T-helper 17 cell (primary cell): ENCODE results near the gene SLC38A7. TPM values are rescaled to one million over a fixed set of nuclear protein-coding genes. Genes with fewer than 3 reads are reported as not detected.
"Not testable (repeated sequence)": the region's sequence is repeated elsewhere in the genome, so short reads cannot be mapped to it uniquely, and the experiment has no call there.

Experiments
- ATAC-seq: fragments of 150-1000 bp; cut with Tn5 transposase; 2 replicates; pipeline ENCODE4 v1.10.0; 2021; ENCODE audit warnings: mild to moderate bottlenecking, moderate library complexity
- DNase-seq, 3 donors: peaks; one replicate each; pipeline versions ENCODE4 v3.0.0 to v3.0.0-alpha.2; 2020 to 2021
- H3K9me3 ChIP-seq: one replicate; pipeline ENCODE4 v1.7.0; 2013; ENCODE audit warnings: low read length, mild to moderate bottlenecking; ENCODE audit not compliant: control insufficient read depth, poor library complexity, severe bottlenecking
- H3K27ac Mint-ChIP-seq: one replicate; pipeline ENCODE4 v1.8.0; 2022; ENCODE audit warnings: mild to moderate bottlenecking, moderate library complexity, mixed read lengths
- H3K27me3 Mint-ChIP-seq: one replicate; pipeline ENCODE4 v1.8.0; 2022; ENCODE audit warnings: mixed read lengths
- H3K36me3 Mint-ChIP-seq: one replicate; pipeline ENCODE4 v1.8.0; 2022; ENCODE audit warnings: low read depth, mixed read lengths
- H3K4me1 Mint-ChIP-seq: one replicate; pipeline ENCODE4 v1.8.0; 2022; ENCODE audit warnings: mild to moderate bottlenecking, mixed read lengths
- H3K4me3 Mint-ChIP-seq: one replicate; pipeline ENCODE4 v1.8.0; 2022; ENCODE audit warnings: mild to moderate bottlenecking, moderate library complexity, mixed read lengths
- total RNA-seq, 4 donors: library from RNA in 2 of 4; stranded (reverse) in 2 of 4; gene quantifications; one replicate each; pipeline ENCODE4 v1.2.3 and lab custom pipeline; 2022 to 2026

Gene SLC38A7
- total RNA-seq, 2 donors from 2014 or later: 7.6 to 9.2 TPM

GRCh38 chr16:58661199-58661830 is 23.3 kb downstream of the SLC38A7 start:
- Mint-ChIP-seq H3K4me1 (peaks cover 2% of the 10 kb centered on the region), H3K27me3 (no peaks in the 10 kb centered on the region), H3K36me3 (no peaks in the 10 kb centered on the region), H3K4me3 (no peak overlapping the region), H3K27ac (no peak overlapping the region)
- peak; percentile 55 for ATAC-seq
- DNase-seq: no peak
- no peaks in the 10 kb centered on the region for H3K9me3 ChIP-seq

DNA sequence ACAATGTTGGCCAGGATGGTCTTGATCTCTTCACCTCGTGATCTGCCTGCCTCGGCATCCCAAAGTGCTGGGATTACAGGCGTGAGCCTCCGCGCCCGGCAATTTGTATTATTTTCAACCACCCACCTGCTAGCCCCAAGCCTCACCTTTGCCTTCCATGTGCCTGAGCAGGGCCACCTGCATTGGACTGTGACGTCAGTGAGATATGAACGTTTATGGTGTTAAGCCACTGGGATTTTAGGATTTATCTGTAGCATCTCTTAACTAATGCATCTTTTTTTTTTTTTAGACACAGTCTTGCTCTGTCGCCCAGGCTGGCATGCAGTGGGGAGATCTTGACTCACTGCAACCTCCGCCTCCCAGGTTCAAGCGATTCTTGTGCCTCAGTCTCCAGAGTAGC is 24.7 kb downstream of the SLC38A7 start:
- not testable (repeated sequence) for DNase-seq, ATAC-seq, H3K27me3 Mint-ChIP-seq, H3K4me3 Mint-ChIP-seq, H3K9me3 ChIP-seq, H3K27ac Mint-ChIP-seq, H3K36me3 Mint-ChIP-seq, H3K4me1 Mint-ChIP-seq

- no peaks in the 10 kb centered on the region for H3K9me3 ChIP-seq
- H3K4me1 Mint-ChIP-seq: peaks cover 2% of the 10 kb centered on the region
- H3K27ac Mint-ChIP-seq: no peak overlapping the region
- ATAC-seq (no peak), DNase-seq (no peak)
- H3K27me3 Mint-ChIP-seq: peaks cover 7% of the 10 kb centered on the region
- no peak overlapping the region for H3K4me3 Mint-ChIP-seq
- no peaks in the 10 kb centered on the region for H3K36me3 Mint-ChIP-seq
These were observed 25.8 kb downstream of the SLC38A7 start for GRCh38 chr16:58658796-58659211.

DNA sequence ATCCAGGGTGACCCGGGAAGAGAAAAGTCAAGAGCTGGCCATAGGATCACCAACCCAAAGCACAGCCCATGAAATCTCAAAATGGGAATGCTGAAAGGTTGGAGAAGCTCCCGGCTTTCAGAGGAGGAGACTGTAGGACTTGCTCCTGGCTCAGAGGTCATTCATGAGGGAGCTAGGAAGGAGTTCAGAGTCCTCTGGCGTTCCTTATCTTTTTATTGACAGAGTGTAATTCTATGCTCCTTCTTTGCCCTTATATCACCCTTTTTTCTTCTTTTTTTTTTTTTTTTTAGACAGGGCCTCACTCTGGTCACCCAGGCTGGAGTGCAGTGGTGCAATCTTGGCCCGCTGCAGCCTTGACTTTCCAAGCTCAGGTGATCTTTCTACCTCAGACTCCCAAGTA is 27.7 kb downstream of the SLC38A7 start:
- Mint-ChIP-seq H3K4me3 (no peak overlapping the region), H3K27ac (no peak overlapping the region), H3K27me3 (peaks cover 7% of the 10 kb centered on the region), H3K36me3 (no peaks in the 10 kb centered on the region), H3K4me1 (peaks cover 2% of the 10 kb centered on the region)
- no peaks in the 10 kb centered on the region for H3K9me3 ChIP-seq
- no peak for ATAC-seq
- no peak for DNase-seq

- no peaks in the 10 kb centered on the region for H3K36me3 Mint-ChIP-seq
- peaks cover 7% of the 10 kb centered on the region for H3K27me3 Mint-ChIP-seq
These were observed 29.4 kb downstream of the SLC38A7 start for GRCh38 chr16:58655215-58655596.

DNA sequence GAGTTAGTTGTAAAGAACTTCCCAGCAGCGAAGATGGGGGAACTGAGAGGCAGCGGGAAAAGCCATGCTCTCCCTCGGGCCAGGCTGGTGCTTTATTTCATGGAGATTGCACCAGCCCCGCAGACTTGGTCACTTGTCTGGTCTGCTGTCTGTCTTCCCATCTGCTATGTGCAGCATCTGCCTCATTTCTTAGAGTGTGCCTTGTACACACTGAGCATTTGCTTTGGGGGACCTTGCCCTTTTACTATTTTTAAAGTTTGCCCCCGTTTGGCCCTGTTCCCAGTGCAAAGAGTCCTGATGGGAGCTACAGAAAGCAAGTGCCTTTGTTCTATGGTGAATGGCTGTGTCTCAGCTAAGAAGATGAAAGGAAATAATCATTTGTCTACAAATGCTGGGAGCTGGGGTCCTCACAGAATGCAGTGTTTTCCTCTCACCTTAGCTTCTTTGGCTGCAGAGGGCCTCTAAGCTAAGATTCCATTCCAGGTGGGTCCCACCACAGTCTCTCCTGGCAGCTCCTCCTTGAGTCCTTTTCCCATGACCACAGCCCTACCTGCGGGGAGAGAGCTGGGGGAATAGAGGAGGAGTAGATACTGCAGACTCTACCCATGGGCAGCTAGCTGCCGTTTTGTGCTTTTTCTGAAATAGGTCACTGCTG is 29.9 kb downstream of the SLC38A7 start:
- Mint-ChIP-seq H3K4me1 (peaks cover 2% of the 10 kb centered on the region), H3K27me3 (peaks cover 7% of the 10 kb centered on the region), H3K36me3 (no peaks in the 10 kb centered on the region), H3K27ac (no peak overlapping the region), H3K4me3 (no peak overlapping the region)
- no peaks in the 10 kb centered on the region for H3K9me3 ChIP-seq
- ATAC-seq: no peak
- no peak for DNase-seq

More at GRCh38 chr16:58655215-58655596, 29.4 kb downstream of the SLC38A7 start:
- Mint-ChIP-seq H3K4me3 (no peak overlapping the region), H3K27ac (no peak overlapping the region), H3K4me1 (peaks cover 2% of the 10 kb centered on the region)
- DNase-seq (no peak), ATAC-seq (no peak)
- H3K9me3 ChIP-seq: no peaks in the 10 kb centered on the region

GRCh38 chr16:58652741-58653140 is 31.8 kb downstream of the SLC38A7 start:
- DNase-seq: no peak
- ATAC-seq: no peak
- H3K27ac Mint-ChIP-seq: no peak overlapping the region
- peaks cover 7% of the 10 kb centered on the region for H3K27me3 Mint-ChIP-seq
- no peaks in the 10 kb centered on the region for H3K4me1 Mint-ChIP-seq
- H3K9me3 ChIP-seq: no peaks in the 10 kb centered on the region
- no peak overlapping the region for H3K4me3 Mint-ChIP-seq
- H3K36me3 Mint-ChIP-seq: no peaks in the 10 kb centered on the region

DNA sequence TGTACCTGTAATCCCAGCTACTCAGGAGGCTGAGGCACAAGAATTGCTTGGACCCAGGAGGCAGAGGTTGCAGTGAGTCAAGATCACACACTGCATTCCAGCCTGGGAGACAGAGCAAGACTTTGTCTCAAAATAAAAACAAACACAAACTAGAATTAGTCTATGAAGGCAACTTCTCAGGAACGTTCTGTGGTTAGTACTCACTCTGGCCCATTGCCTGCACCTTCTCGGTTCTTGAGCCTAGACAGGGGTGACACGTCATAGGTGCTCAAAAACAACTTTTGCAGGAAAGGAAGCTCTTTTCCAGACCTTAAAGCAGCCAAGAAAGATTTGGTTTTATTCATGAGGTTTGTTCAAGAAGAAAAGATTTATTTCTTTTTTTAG is 32.6 kb downstream of the SLC38A7 start:
- Mint-ChIP-seq H3K27me3 (peaks cover 7% of the 10 kb centered on the region), H3K4me3 (no peak overlapping the region), H3K4me1 (no peaks in the 10 kb centered on the region), H3K27ac (no peak overlapping the region), H3K36me3 (no peaks in the 10 kb centered on the region)
- ATAC-seq: no peak
- no peak for DNase-seq
- H3K9me3 ChIP-seq: no peaks in the 10 kb centered on the region

DNA sequence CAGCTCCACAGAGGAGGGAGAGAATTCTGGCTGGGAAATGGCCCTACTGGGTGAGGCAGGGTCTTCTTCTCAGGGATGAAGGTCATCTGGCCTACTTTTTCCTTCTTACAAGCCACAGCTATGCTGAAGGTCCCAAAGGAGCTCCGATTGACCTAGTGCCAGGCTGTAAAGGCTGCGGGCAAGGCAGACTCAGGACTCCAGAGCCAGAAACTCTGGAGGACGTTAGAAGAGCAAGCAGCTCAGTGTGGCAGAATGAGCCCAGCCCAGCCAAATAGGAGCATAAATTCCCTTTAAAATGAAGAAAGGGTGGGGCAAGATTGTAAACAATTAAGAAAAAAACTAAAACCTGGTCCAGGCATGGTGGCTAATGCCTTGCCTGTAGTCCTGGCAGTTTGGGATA is 34.9 kb downstream of the SLC38A7 start:
- ATAC-seq (no peak), DNase-seq (no peak)
- H3K27ac Mint-ChIP-seq: no peak overlapping the region
- H3K27me3 Mint-ChIP-seq: peaks cover 7% of the 10 kb centered on the region
- H3K4me1 Mint-ChIP-seq: no peaks in the 10 kb centered on the region
- no peaks in the 10 kb centered on the region for H3K9me3 ChIP-seq
- peaks cover 3% of the 10 kb centered on the region for H3K36me3 Mint-ChIP-seq
- no peak overlapping the region for H3K4me3 Mint-ChIP-seq

GRCh38 chr16:58647107-58647506 is 37.5 kb downstream of the SLC38A7 start:
- ATAC-seq (no peak), DNase-seq (no peak)
- Mint-ChIP-seq H3K27me3 (no peaks in the 10 kb centered on the region), H3K4me3 (no peak overlapping the region), H3K27ac (no peak overlapping the region), H3K4me1 (no peaks in the 10 kb centered on the region), H3K36me3 (peaks cover 3% of the 10 kb centered on the region)
- H3K9me3 ChIP-seq: no peaks in the 10 kb centered on the region

DNA sequence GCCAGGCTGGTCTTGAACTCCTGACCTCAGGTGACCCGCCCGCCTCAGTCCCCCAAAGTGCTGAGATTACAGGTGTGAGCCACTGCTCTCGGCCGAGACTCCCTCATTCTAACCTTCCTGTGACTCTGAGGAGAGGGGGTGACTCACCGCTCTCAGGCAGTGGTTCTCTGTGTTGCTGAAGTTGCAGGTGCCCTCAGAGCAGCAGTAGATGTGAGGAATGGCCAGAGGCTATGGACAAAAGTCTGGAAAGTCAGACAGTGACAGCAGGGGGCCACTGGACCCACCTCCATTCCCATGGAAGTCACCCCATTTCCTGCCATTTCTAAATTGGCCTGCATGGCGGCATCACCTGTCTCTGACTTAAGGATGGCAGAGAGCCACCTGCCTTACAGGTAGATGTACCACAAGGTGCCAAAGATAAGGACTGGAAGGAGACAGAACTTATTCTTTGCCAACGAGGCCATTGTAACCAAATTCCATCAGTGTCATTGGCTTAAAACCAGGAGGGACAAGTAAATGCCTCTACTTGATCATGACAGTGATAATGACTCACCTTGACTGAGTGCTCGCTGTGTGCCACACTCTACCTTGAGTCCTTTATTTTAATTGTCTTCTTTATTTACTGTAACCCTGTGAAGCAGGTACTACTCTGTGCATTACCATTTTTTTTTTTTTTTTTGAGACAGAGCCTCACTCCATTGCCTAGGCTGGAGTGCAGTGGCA is 39.6 kb downstream of the SLC38A7 start:
- Mint-ChIP-seq H3K36me3 (peaks cover 5% of the 10 kb centered on the region), H3K4me3 (no peak overlapping the region), H3K27ac (no peak overlapping the region), H3K4me1 (no peaks in the 10 kb centered on the region), H3K27me3 (peaks cover 4% of the 10 kb centered on the region)
- ATAC-seq (no peak), DNase-seq (no peak)
- H3K9me3 ChIP-seq: no peaks in the 10 kb centered on the region

DNA sequence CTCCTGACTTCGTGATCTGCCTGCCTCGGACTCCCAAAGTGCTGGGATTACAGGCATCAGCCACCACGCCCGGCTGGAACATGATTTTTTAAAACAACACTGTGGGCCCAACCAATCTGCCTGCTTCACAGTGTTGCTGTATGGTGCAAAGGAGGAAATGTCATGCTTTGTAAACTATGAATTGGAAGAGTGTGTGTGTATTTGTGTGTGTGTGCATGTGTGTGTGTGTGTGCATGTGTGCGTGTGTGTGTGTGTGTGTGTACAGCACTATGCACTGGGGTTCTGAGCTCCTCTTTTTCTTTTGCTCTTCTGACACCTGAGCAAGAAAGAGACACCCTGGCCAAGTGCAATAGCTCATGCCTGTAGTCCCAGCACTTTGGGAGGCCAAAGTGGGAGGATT is 40.5 kb downstream of the SLC38A7 start:
- Mint-ChIP-seq H3K4me1 (no peaks in the 10 kb centered on the region), H3K27me3 (peaks cover 9% of the 10 kb centered on the region), H3K4me3 (no peak overlapping the region), H3K36me3 (peaks cover 5% of the 10 kb centered on the region), H3K27ac (no peak overlapping the region)
- H3K9me3 ChIP-seq: no peaks in the 10 kb centered on the region
- ATAC-seq (no peak), DNase-seq (no peak)

GRCh38 chr16:58640949-58641348 is 43.6 kb downstream of the SLC38A7 start:
- Mint-ChIP-seq H3K36me3 (peaks cover 6% of the 10 kb centered on the region), H3K27ac (no peak overlapping the region), H3K4me1 (no peaks in the 10 kb centered on the region), H3K27me3 (peaks cover 18% of the 10 kb centered on the region), H3K4me3 (no peak overlapping the region)
- DNase-seq (no peak), ATAC-seq (no peak)
- H3K9me3 ChIP-seq: no peaks in the 10 kb centered on the region
